GM23338 (cell line): Measurements from ENCODE around the gene ZC3H8.

Experiments used
- CREB1 ChIP-seq: fragments of 250-450 bp; sonication (Bioruptor Pico); IDR thresholded peaks from 2 replicates; pipeline ENCODE4 v1.5.0; 2020; ENCODE audit warnings: low read depth, mild to moderate bottlenecking, moderate library complexity
- CTCF ChIP-seq, 2 experiments: fragments of 200-600 bp in 1 of 2; sonication (generic) in 1 of 2; conservative IDR thresholded peaks; 2 replicates each; pipeline versions ENCODE4 v1.5.1 to v1.6.1; 2016 to 2017; ENCODE audit warnings: antibody characterized with exemption in 2 of 2, low read depth in 2 of 2, mild to moderate bottlenecking in 2 of 2, moderate library complexity in 1 of 2
- ETS1 ChIP-seq: IDR thresholded peaks from 2 replicates; pipeline ENCODE4 v1.6.1; 2016; ENCODE audit warnings: antibody characterized with exemption
- EZH2 ChIP-seq: fragments of 200-600 bp; sonication (generic); IDR thresholded peaks from one replicate; pipeline ENCODE4 v1.8.0; 2017; ENCODE audit warnings: antibody characterized with exemption, mild to moderate bottlenecking, low read depth; ENCODE audit not compliant: unreplicated experiment
- EZH2phosphoT487 ChIP-seq: fragments of 200-600 bp; sonication (generic); IDR thresholded peaks from one replicate; pipeline ENCODE4 v1.8.1; 2018; ENCODE audit warnings: antibody characterized with exemption; ENCODE audit not compliant: unreplicated experiment
- JUNB ChIP-seq: IDR thresholded peaks from one replicate; pipeline ENCODE4 v1.6.1; 2016; ENCODE audit warnings: antibody characterized with exemption; ENCODE audit not compliant: unreplicated experiment
- NANOG ChIP-seq: IDR thresholded peaks from 2 replicates; pipeline ENCODE4 v1.6.1; 2016; ENCODE audit warnings: antibody characterized with exemption, borderline replicate concordance
- POLR2AphosphoS5 ChIP-seq: IDR thresholded peaks from 2 replicates; pipeline ENCODE4 v1.6.1; 2016; ENCODE audit warnings: antibody characterized with exemption, low read depth
- STAT1 ChIP-seq: IDR thresholded peaks from one replicate; pipeline ENCODE4 v1.6.1; 2016; ENCODE audit warnings: antibody characterized with exemption; ENCODE audit not compliant: unreplicated experiment
- ZNF331 ChIP-seq: fragments of 250-450 bp; sonication (Bioruptor Pico); IDR thresholded peaks from 2 replicates; pipeline ENCODE4 v1.5.0; 2020; ENCODE audit warnings: low read depth, mild to moderate bottlenecking, moderate library complexity
- TF ChIP-seq, protein P1 (sequence below): IDR thresholded peaks from one replicate; pipeline ENCODE4 v1.6.1; 2018; ENCODE audit warnings: antibody characterized with exemption; ENCODE audit not compliant: unreplicated experiment
- TF ChIP-seq, protein P2 (sequence below): fragments of 250-450 bp; sonication (Bioruptor Pico); IDR thresholded peaks from 2 replicates; pipeline ENCODE4 v1.5.0; 2020; ENCODE audit warnings: mild to moderate bottlenecking, moderate library complexity

- TF ChIP-seq CTCF (conservative IDR thresholded peaks at IDR 0.05; ENCODE audit: low read depth in 2 of 2) (no peak), CREB1 (no peak), EZH2phosphoT487 (no peak), POLR2AphosphoS5 (no peak), JUNB (no peak), EZH2 (no peak), ZNF331 (CRISPR knock-in tag) (no peak), STAT1 (no peak), ETS1 (no peak), NANOG (no peak)
- TF ChIP-seq, protein P1, sequence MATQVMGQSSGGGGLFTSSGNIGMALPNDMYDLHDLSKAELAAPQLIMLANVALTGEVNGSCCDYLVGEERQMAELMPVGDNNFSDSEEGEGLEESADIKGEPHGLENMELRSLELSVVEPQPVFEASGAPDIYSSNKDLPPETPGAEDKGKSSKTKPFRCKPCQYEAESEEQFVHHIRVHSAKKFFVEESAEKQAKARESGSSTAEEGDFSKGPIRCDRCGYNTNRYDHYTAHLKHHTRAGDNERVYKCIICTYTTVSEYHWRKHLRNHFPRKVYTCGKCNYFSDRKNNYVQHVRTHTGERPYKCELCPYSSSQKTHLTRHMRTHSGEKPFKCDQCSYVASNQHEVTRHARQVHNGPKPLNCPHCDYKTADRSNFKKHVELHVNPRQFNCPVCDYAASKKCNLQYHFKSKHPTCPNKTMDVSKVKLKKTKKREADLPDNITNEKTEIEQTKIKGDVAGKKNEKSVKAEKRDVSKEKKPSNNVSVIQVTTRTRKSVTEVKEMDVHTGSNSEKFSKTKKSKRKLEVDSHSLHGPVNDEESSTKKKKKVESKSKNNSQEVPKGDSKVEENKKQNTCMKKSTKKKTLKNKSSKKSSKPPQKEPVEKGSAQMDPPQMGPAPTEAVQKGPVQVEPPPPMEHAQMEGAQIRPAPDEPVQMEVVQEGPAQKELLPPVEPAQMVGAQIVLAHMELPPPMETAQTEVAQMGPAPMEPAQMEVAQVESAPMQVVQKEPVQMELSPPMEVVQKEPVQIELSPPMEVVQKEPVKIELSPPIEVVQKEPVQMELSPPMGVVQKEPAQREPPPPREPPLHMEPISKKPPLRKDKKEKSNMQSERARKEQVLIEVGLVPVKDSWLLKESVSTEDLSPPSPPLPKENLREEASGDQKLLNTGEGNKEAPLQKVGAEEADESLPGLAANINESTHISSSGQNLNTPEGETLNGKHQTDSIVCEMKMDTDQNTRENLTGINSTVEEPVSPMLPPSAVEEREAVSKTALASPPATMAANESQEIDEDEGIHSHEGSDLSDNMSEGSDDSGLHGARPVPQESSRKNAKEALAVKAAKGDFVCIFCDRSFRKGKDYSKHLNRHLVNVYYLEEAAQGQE = no peak
- TF ChIP-seq, protein P2, sequence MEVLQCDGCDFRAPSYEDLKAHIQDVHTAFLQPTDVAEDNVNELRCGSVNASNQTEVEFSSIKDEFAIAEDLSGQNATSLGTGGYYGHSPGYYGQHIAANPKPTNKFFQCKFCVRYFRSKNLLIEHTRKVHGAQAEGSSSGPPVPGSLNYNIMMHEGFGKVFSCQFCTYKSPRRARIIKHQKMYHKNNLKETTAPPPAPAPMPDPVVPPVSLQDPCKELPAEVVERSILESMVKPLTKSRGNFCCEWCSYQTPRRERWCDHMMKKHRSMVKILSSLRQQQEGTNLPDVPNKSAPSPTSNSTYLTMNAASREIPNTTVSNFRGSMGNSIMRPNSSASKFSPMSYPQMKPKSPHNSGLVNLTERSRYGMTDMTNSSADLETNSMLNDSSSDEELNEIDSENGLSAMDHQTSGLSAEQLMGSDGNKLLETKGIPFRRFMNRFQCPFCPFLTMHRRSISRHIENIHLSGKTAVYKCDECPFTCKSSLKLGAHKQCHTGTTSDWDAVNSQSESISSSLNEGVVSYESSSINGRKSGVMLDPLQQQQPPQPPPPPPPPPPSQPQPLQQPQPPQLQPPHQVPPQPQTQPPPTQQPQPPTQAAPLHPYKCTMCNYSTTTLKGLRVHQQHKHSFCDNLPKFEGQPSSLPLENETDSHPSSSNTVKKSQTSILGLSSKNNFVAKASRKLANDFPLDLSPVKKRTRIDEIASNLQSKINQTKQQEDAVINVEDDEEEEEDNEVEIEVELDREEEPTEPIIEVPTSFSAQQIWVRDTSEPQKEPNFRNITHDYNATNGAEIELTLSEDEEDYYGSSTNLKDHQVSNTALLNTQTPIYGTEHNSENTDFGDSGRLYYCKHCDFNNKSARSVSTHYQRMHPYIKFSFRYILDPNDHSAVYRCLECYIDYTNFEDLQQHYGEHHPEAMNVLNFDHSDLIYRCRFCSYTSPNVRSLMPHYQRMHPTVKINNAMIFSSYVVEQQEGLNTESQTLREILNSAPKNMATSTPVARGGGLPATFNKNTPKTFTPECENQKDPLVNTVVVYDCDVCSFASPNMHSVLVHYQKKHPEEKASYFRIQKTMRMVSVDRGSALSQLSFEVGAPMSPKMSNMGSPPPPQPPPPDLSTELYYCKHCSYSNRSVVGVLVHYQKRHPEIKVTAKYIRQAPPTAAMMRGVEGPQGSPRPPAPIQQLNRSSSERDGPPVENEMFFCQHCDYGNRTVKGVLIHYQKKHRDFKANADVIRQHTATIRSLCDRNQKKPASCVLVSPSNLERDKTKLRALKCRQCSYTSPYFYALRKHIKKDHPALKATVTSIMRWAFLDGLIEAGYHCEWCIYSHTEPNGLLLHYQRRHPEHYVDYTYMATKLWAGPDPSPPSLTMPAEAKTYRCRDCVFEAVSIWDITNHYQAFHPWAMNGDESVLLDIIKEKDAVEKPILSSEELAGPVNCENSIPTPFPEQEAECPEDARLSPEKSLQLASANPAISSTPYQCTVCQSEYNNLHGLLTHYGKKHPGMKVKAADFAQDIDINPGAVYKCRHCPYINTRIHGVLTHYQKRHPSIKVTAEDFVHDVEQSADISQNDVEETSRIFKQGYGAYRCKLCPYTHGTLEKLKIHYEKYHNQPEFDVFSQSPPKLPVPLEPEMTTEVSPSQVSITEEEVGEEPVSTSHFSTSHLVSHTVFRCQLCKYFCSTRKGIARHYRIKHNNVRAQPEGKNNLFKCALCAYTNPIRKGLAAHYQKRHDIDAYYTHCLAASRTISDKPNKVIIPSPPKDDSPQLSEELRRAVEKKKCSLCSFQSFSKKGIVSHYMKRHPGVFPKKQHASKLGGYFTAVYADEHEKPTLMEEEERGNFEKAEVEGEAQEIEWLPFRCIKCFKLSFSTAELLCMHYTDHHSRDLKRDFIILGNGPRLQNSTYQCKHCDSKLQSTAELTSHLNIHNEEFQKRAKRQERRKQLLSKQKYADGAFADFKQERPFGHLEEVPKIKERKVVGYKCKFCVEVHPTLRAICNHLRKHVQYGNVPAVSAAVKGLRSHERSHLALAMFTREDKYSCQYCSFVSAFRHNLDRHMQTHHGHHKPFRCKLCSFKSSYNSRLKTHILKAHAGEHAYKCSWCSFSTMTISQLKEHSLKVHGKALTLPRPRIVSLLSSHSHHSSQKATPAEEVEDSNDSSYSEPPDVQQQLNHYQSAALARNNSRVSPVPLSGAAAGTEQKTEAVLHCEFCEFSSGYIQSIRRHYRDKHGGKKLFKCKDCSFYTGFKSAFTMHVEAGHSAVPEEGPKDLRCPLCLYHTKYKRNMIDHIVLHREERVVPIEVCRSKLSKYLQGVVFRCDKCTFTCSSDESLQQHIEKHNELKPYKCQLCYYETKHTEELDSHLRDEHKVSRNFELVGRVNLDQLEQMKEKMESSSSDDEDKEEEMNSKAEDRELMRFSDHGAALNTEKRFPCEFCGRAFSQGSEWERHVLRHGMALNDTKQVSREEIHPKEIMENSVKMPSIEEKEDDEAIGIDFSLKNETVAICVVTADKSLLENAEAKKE = no peak
Measured at GRCh38 chr2:112304298-112304941, 49.6 kb upstream of the ZC3H8 start.
